Heart right ventricle (tissue), 16 donors: ENCODE results near the gene CPD. TPM values are rescaled to one million over a fixed set of nuclear protein-coding genes. Genes with fewer than 3 reads are reported as not detected.

Source experiments
- ATAC-seq, 8 donors: fragments of 200-7000 bp; cut with Tn5 transposase; one replicate each; pipeline ENCODE4 v1.9.1; 2020; ENCODE audit warnings: mild to moderate bottlenecking in 8 of 8, moderate library complexity in 8 of 8, moderate number of reproducible peaks in 1 of 8
- DNase-seq, 2 donors: peaks; one replicate each; pipeline ENCODE4 v3.0.0-alpha.2; 2020
- H3K27ac ChIP-seq, 10 donors: fragments of 200-600 bp; sonication (generic) in 2 of 10; one replicate each; pipeline versions ENCODE4 v1.5.0 to v1.8.0; 2020 to 2022; ENCODE audit warnings: mild to moderate bottlenecking in 3 of 10
- H3K27me3 ChIP-seq, 7 donors: fragments of 200-600 bp; one replicate each; pipeline ENCODE4 v1.8.0; 2021 to 2022; ENCODE audit warnings: mild to moderate bottlenecking in 2 of 7
- H3K36me3 ChIP-seq, 9 donors: fragments of 200-600 bp; sonication (generic) in 1 of 9; one replicate each; pipeline versions ENCODE4 v1.5.0 to v1.8.0; 2020 to 2022; ENCODE audit warnings: mild to moderate bottlenecking in 2 of 9
- H3K4me1 ChIP-seq, 9 donors: fragments of 200-600 bp; sonication (generic) in 1 of 9; one replicate each; pipeline versions ENCODE4 v1.5.0 to v1.8.0; 2020 to 2022; ENCODE audit warnings: mild to moderate bottlenecking in 4 of 9
- H3K4me3 ChIP-seq, 10 donors: fragments of 200-600 bp; sonication (generic) in 2 of 10; one replicate each; pipeline versions ENCODE4 v1.5.0 to v1.8.0; 2020 to 2022; ENCODE audit warnings: mild to moderate bottlenecking in 7 of 10, moderate library complexity in 2 of 10
- H3K9me3 ChIP-seq, 11 donors: fragments of 200-600 bp in 10 of 11; sonication (generic) in 2 of 11; one replicate each; pipeline versions ENCODE4 v1.5.0 to v1.8.0; 2013 to 2022; ENCODE audit warnings: mild to moderate bottlenecking in 2 of 11, control low read depth in 1 of 11, moderate library complexity in 1 of 11
- WGBS, 2 donors: extraction: QIAGEN DNeasy Blood & Tissue Kit; methylation state at CpG; one replicate each; pipeline ENCODE4 v1.1.7; 2013; ENCODE audit warnings: inconsistent platforms in 1 of 2; 5-methylcytosine and 5-hydroxymethylcytosine counted together
- intact Hi-C, 10 donors: fragments of 100-400 bp; cut with DNase I; formaldehyde crosslinking; loops; one replicate each; pipeline versions ENCODE4 v1.11.1 to v1.14.2; 2022
- polyA plus RNA-seq, 2 donors: library from polyadenylated mRNA; stranded (reverse); fragments of 200-250 nt; gene quantifications; one replicate each; pipeline ENCODE4 v1.2.3, GENCODE V29; 2013
- total RNA-seq, 10 donors: library from RNA; stranded (reverse); fragmentation: NEBNext Ultra II Directional in 3 of 10; extraction: Animal tissue kit (Norgen Biotek cat#: 25700) in 3 of 10; gene quantifications; one replicate each; pipeline versions ENCODE4 v1.2.1 to v1.2.4, GENCODE V29; 2021 to 2023
- TF ChIP-seq, protein P1 (sequence below), 9 donors: fragments of 200-600 bp; sonication (generic) in 2 of 9; IDR thresholded peaks; one replicate each; pipeline versions ENCODE4 v1.5.0 to v1.8.0; 2021 to 2022; ENCODE audit warnings: antibody characterized with exemption in 9 of 9, mild to moderate bottlenecking in 5 of 9, moderate library complexity in 1 of 9
- donor health status: Arrhythmogenic right ventricular cardiomyopathy.
- donor health status: ischemic (EF 13 %, LVEDD 7.1; RV severe dilation, severe dysfunction).
- donor health status: healthy with polysubstance abuse.
- donor health status: DM: no; HTN: yes; CAD: no.
- donor health status: DM: no; HTN: no; CAD: no.
- donor health status: ischemic (EF 25% LVEDD 6.9; RV normal size, moderate dysfunction).
- donor health status: ischemic (EF 25% LVEDD 5.7; RV mildly dilated, moderate dysfunction).
- donor health status: healthy.
- donor health status: DM: yes; HTN: yes; CAD: no.
- donor health status: Ischemic cardiomyopathy.
- donor health status: ischemic (EF 35%, LVEDD 5.7; RV mildly dilated, moderate dysfunction).
- donor health status: nonischemic (EF 11% LVEDD 7.7; RV severe dilation, severe dysfunction).
- donor health status: DM: yes; HTN: yes; CAD: no.
- donor health status: PGD.
- donor health status: ischemic (EF 29% LVEDD 5.4; RV normal size, mild dysfunction).
- donor health status: nonischemic (EF 23%, LVEDD 6.1; RV moderate dilation, normal function).

Gene CPD
- total and polyA plus RNA-seq, 12 donors, result 4.2 to 44.0 (median 22.6) TPM

DNA sequence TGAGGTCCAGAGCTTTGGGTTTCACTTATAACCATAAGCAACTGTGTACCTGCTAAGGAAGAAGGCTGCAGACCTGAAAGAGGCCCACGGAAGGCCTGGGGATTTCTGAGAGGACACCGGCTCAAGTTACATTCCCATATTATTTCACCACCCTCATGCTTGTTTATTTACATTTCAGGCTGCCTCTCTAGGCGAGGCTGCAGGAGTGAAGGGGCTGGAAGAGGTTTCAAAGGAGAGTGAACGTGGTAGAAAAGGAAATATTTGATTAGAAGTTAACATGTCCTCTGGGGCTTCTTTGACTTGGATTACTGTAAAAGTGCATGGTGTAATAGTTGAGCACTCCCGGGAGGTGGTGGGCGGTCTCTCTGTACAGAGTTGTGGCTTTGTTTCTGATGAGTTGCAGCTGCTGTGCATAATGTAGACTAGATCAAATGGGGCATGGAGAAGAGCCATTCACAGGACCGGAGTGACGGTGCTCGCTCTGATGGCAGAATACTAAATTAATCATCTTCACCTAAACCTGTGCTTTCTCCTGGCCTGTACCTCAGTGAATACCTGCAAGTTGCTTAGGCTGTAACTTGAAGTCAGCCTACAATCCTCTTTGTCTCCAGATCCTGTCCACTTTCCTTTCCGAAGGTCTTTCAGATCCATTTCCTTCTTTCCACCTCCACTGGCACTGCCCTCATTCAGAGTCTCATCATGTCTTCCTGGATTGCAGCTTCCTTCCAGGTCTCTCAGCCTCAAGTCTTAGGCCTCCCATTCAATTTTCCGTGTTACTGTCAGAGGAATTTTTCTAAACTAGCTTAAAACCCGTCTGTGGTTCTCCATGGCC, 1.9 kb upstream of the CPD start:
- H3K27ac ChIP-seq, result peak overlapping the region in 3 of 10 donors; percentile 21 to 93 (median 32)
- peaks cover 9 to 48% (median 28%) of the 10 kb centered on the region in 9 donors for H3K4me1 ChIP-seq
- DNase-seq (peak in 1 of 2 donors; percentile 46), ATAC-seq (peak in 1 of 8 donors; percentile 20)
- H3K4me3 ChIP-seq, result no peak overlapping the region
- H3K36me3 ChIP-seq, result no peaks in the 10 kb centered on the region
- TF ChIP-seq, protein P1, sequence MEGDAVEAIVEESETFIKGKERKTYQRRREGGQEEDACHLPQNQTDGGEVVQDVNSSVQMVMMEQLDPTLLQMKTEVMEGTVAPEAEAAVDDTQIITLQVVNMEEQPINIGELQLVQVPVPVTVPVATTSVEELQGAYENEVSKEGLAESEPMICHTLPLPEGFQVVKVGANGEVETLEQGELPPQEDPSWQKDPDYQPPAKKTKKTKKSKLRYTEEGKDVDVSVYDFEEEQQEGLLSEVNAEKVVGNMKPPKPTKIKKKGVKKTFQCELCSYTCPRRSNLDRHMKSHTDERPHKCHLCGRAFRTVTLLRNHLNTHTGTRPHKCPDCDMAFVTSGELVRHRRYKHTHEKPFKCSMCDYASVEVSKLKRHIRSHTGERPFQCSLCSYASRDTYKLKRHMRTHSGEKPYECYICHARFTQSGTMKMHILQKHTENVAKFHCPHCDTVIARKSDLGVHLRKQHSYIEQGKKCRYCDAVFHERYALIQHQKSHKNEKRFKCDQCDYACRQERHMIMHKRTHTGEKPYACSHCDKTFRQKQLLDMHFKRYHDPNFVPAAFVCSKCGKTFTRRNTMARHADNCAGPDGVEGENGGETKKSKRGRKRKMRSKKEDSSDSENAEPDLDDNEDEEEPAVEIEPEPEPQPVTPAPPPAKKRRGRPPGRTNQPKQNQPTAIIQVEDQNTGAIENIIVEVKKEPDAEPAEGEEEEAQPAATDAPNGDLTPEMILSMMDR (IDR thresholded peaks at IDR 0.05), result no peak
- H3K27me3 ChIP-seq, result no peaks in the 10 kb centered on the region
- intact Hi-C loops, result loop anchor here in 5 of 10 donors (5.0 to 10.0 kb wide), 3 partner anchors 35 to 100 kb away; partner anchors contain the start of genes BLMH (in 1 of the 5) and GOSR1 (in 1 of the 5)
- no peaks in the 10 kb centered on the region for H3K9me3 ChIP-seq
- 73 to 74% methylated on average over 12 of the region's 12 CpGs for WGBS, 2 donors

- H3K4me3 ChIP-seq, result peak overlapping the region in 9 of 10 donors; percentile 74 to 93 (median 90)
- H3K9me3 ChIP-seq, result no peaks in the 10 kb centered on the region
- WGBS, 2 donors, result 68 to 71% methylated on average over 11 of the region's 11 CpGs
- no peaks in the 10 kb centered on the region for H3K27me3 ChIP-seq
- intact Hi-C loops, result loop anchor here in 7 of 10 donors (1.0 to 10.0 kb wide), 5 partner anchors 32 to 100 kb away; partner anchors contain the start of genes BLMH (in 1 of the 7) and GOSR1 (in 1 of the 7)
- TF ChIP-seq, protein P1 (IDR thresholded peaks at IDR 0.05), result no peak
- peaks cover 9 to 57% (median 36%) of the 10 kb centered on the region in 9 donors for H3K4me1 ChIP-seq
- H3K27ac ChIP-seq, result peak overlapping the region in 7 of 10 donors; percentile 82 to 93 (median 90)
- no peak for DNase-seq
- ATAC-seq, result no peak
- H3K36me3 ChIP-seq, result no peaks in the 10 kb centered on the region
Observed at GRCh38 chr17:30377574-30378240, 1.0 kb upstream of the CPD start.

- DNase-seq (peak; percentile 15 to 39), ATAC-seq (peak in 6 of 8 donors; percentile 8 to 64 (median 47))
- TF ChIP-seq, protein P1 (IDR thresholded peaks at IDR 0.05), result peak in 1 of 9 donors; percentile 47
- 1 to 2% methylated on average over 31 of the region's 31 CpGs for WGBS, 2 donors
- intact Hi-C loops, result loop anchor here in 7 of 10 donors (1.0 to 10.0 kb wide), 5 partner anchors 33 to 99 kb away; partner anchors contain the start of genes BLMH (in 1 of the 7) and GOSR1 (in 1 of the 7)
- H3K36me3 ChIP-seq, result no peaks in the 10 kb centered on the region
- peak overlapping the region; percentile 15 to 93 (median 86) for H3K27ac ChIP-seq
- no peaks in the 10 kb centered on the region for H3K27me3 ChIP-seq
- peaks cover 9 to 63% (median 43%) of the 10 kb centered on the region in 9 donors for H3K4me1 ChIP-seq
- H3K4me3 ChIP-seq, result peak overlapping the region; percentile 74 to 93 (median 90)
- H3K9me3 ChIP-seq, result no peaks in the 10 kb centered on the region
Observed at GRCh38 chr17:30378241-30378824, 394 bp upstream of the CPD start.
